H1 (cell line): ENCODE data around the gene TAOK2. TPM values are rescaled to one million over a fixed set of nuclear protein-coding genes. Genes with fewer than 3 reads are reported as not detected.

Experiments
- CTCF ChIA-PET: fragments of 300-600 bp; sonication (Branson Sonifier 250); formaldehyde crosslinking; loops from one replicate; lab custom pipeline; 2021; ENCODE audit not compliant: partially characterized antibody; lab: Charles Lee
- POLR2A ChIA-PET: fragments of 300-600 bp; sonication (Branson Sonifier 250); formaldehyde crosslinking; loops from one replicate; lab custom pipeline; 2021; ENCODE audit warnings: inconsistent platforms; ENCODE audit not compliant: partially characterized antibody; lab: Charles Lee
- DNase-seq, 2 experiments: peaks; one replicate each; pipeline versions ENCODE4 v3.0.0 to v3.0.0-alpha.2; 2010 to 2022; ENCODE audit warnings: low spot score in 2 of 2, low read depth in 1 of 2, mixed read lengths in 1 of 2
- FAIRE-seq: peaks from 2 replicates; lab custom pipeline; 2011; peaks lifted over from hg19 to GRCh38; lab: Jason Lieb, UNC
- H2AFZ ChIP-seq: 2 replicates; pipeline ENCODE4 v1.8.1; 2012; ENCODE audit warnings: low read length, inconsistent platforms
- H2AK5ac ChIP-seq: 2 replicates; pipeline ENCODE4 v1.6.1; 2013; ENCODE audit warnings: low read depth, low read length
- H2BK120ac ChIP-seq: replicated peaks from 2 replicates; pipeline ENCODE3; 2013; ENCODE audit warnings: low read depth, low read length, inconsistent platforms
- H2BK12ac ChIP-seq: 2 replicates; pipeline ENCODE4 v1.6.1; 2013; ENCODE audit warnings: low read depth, low read length
- H2BK15ac ChIP-seq: 2 replicates; pipeline ENCODE4 v1.6.1; 2013; ENCODE audit warnings: low read length
- H2BK20ac ChIP-seq: 2 replicates; pipeline ENCODE4 v1.6.1; 2013; ENCODE audit warnings: low read length
- H2BK5ac ChIP-seq: 2 replicates; pipeline ENCODE4 v1.6.1; 2013; ENCODE audit warnings: low read depth, low read length
- H3K14ac ChIP-seq: 2 replicates; pipeline ENCODE4 v1.6.1; 2013; ENCODE audit warnings: inconsistent platforms; ENCODE audit not compliant: insufficient read length
- H3K18ac ChIP-seq: 2 replicates; pipeline ENCODE4 v1.6.1; 2013; ENCODE audit warnings: low read length; ENCODE audit errors: extremely low read depth
- H3K23ac ChIP-seq: 2 replicates; pipeline ENCODE4 v1.6.1; 2013; ENCODE audit warnings: inconsistent platforms; ENCODE audit not compliant: insufficient read length
- H3K23me2 ChIP-seq: 2 replicates; pipeline ENCODE4 v1.6.1; 2013; ENCODE audit warnings: low read depth, low read length
- H3K27ac ChIP-seq: 2 replicates; pipeline ENCODE4 v1.6.1; 2011; ENCODE audit warnings: low read depth, low read length, inconsistent platforms
- H3K27me3 ChIP-seq, 4 experiments: replicated peaks in 1 of 4; 1 replicate in 1 of 4; 2 replicates in 3 of 4; pipeline versions ENCODE4 v1.6.1 to v1.8.1; 2011 to 2013; ENCODE audit warnings: low read length in 3 of 4, mild to moderate bottlenecking in 3 of 4, inconsistent platforms in 2 of 4, mixed read lengths in 2 of 4, moderate library complexity in 1 of 4; ENCODE audit not compliant: control insufficient read depth in 3 of 4, insufficient read depth in 3 of 4; ENCODE audit errors: extremely low read depth in 1 of 4
- H3K36me3 ChIP-seq, 4 experiments: 2 replicates each; pipeline versions ENCODE4 v1.6.1 to v1.8.1; 2011 to 2013; ENCODE audit warnings: mild to moderate bottlenecking in 4 of 4, low read length in 3 of 4, moderate library complexity in 2 of 4, control low read depth in 1 of 4, inconsistent platforms in 1 of 4; ENCODE audit not compliant: insufficient read depth in 4 of 4, control insufficient read depth in 2 of 4
- H3K4ac ChIP-seq: replicated peaks from 2 replicates; pipeline ENCODE3; 2013; ENCODE audit warnings: low read length, low read depth, mixed read lengths, inconsistent platforms; ENCODE audit not compliant: insufficient read length
- H3K4me1 ChIP-seq, 4 experiments: replicated peaks in 1 of 4; 1 replicate in 1 of 4; 2 replicates in 3 of 4; pipeline versions ENCODE4 v1.6.1 to v1.8.1; 2011 to 2013; ENCODE audit warnings: low read length in 3 of 4, inconsistent platforms in 2 of 4, mixed read lengths in 1 of 4; ENCODE audit not compliant: insufficient read depth in 4 of 4, control insufficient read depth in 3 of 4
- H3K4me2 ChIP-seq, 2 experiments: 2 replicates each; pipeline versions ENCODE4 v1.6.1 to v1.8.1; 2011 to 2013; ENCODE audit warnings: low read depth in 2 of 2, low read length in 2 of 2, control low read depth in 1 of 2, inconsistent platforms in 1 of 2, mild to moderate bottlenecking in 1 of 2; ENCODE audit not compliant: insufficient read depth in 1 of 2
- H3K4me3 ChIP-seq, 4 experiments: fragments of 200-600, 300-600 bp in 1 of 4; sonication (generic), shearing (Covaris generic), sonication (Bioruptor Twin) in 1 of 4; 2 replicates each; pipeline versions ENCODE4 v1.5.1 to v1.8.1; 2011 to 2016; ENCODE audit warnings: low read length in 4 of 4, low read depth in 3 of 4, control low read depth in 2 of 4, inconsistent platforms in 2 of 4, mild to moderate bottlenecking in 2 of 4, mixed read lengths in 1 of 4, moderate library complexity in 1 of 4; ENCODE audit not compliant: insufficient read depth in 2 of 4; ENCODE audit errors: extremely low read depth in 1 of 4
- H3K56ac ChIP-seq: replicated peaks from 2 replicates; pipeline ENCODE3; 2013; ENCODE audit warnings: low read depth, mild to moderate bottlenecking, mixed read lengths, low read length, inconsistent platforms; ENCODE audit not compliant: insufficient read length
- H3K79me1 ChIP-seq: 2 replicates; pipeline ENCODE4 v1.6.1; 2013; ENCODE audit warnings: low read depth, low read length, control low read depth
- H3K79me2 ChIP-seq, 2 experiments: 2 replicates each; pipeline versions ENCODE4 v1.6.1 to v1.8.1; 2012 to 2013; ENCODE audit warnings: low read length in 2 of 2, mild to moderate bottlenecking in 2 of 2, inconsistent platforms in 1 of 2; ENCODE audit not compliant: insufficient read depth in 2 of 2, control insufficient read depth in 1 of 2
- H3K9ac ChIP-seq, 4 experiments: replicated peaks in 1 of 4; 1 replicate in 1 of 4; 2 replicates in 3 of 4; pipeline versions ENCODE4 v1.6.1 to v1.8.1; 2011 to 2013; ENCODE audit warnings: low read depth in 3 of 4, low read length in 3 of 4, control low read depth in 2 of 4, mild to moderate bottlenecking in 2 of 4, moderate library complexity in 2 of 4, inconsistent platforms in 1 of 4; ENCODE audit errors: extremely low read depth in 1 of 4
- H3K9me3 ChIP-seq, 2 experiments: 2 replicates each; pipeline versions ENCODE4 v1.6.1 to v1.8.1; 2012 to 2013; ENCODE audit warnings: mild to moderate bottlenecking in 2 of 2, moderate library complexity in 2 of 2, control low read depth in 1 of 2, inconsistent platforms in 1 of 2, low read depth in 1 of 2, low read length in 1 of 2, mixed read lengths in 1 of 2; ENCODE audit not compliant: insufficient read depth in 2 of 2
- H4K20me1 ChIP-seq, 2 experiments: replicated peaks in 1 of 2; 2 replicates each; pipeline versions ENCODE3 to v1.8.1; 2011 to 2013; ENCODE audit warnings: inconsistent platforms in 2 of 2, low read length in 2 of 2, mild to moderate bottlenecking in 1 of 2; ENCODE audit not compliant: insufficient read depth in 2 of 2, control insufficient read depth in 1 of 2
- H4K5ac ChIP-seq: 2 replicates; pipeline ENCODE4 v1.6.1; 2013; ENCODE audit warnings: low read length, low read depth, mixed read lengths, inconsistent platforms; ENCODE audit not compliant: insufficient read length
- H4K8ac ChIP-seq: 2 replicates; pipeline ENCODE4 v1.8.0; 2013; ENCODE audit warnings: mild to moderate bottlenecking, moderate library complexity, low read length, inconsistent platforms; ENCODE audit not compliant: insufficient read depth; ENCODE audit errors: extremely low read depth
- H4K91ac ChIP-seq: replicated peaks from 2 replicates; pipeline ENCODE3; 2013; ENCODE audit warnings: low read length, mixed read lengths, inconsistent platforms; ENCODE audit not compliant: insufficient read length
- BACH1 ChIP-seq: IDR thresholded peaks from 2 replicates; pipeline ENCODE4 v1.6.1; 2012; ENCODE audit warnings: low read length, improper control_type of control experiment
- BRCA1 ChIP-seq: IDR thresholded peaks from 2 replicates; pipeline ENCODE4 v1.6.1; 2012; ENCODE audit warnings: low read depth, low read length, improper control_type of control experiment
- JUND ChIP-seq: IDR thresholded peaks from 2 replicates; pipeline ENCODE4 v1.6.1; 2011; ENCODE audit warnings: mild to moderate bottlenecking, improper control_type of control experiment, low read length
- POLR2A ChIP-seq, 2 experiments: IDR thresholded peaks; 1 replicate in 1 of 2; 2 replicates in 1 of 2; pipeline ENCODE4 v1.6.1; 2011; ENCODE audit warnings: low read depth in 2 of 2, low read length in 2 of 2, mild to moderate bottlenecking in 2 of 2; ENCODE audit errors: control extremely low read depth in 1 of 2
- RXRA ChIP-seq: IDR thresholded peaks from 2 replicates; pipeline ENCODE4 v1.6.1; 2011; ENCODE audit warnings: low read depth, mild to moderate bottlenecking, low read length, moderate library complexity; ENCODE audit not compliant: insufficient read depth
- TAF7 ChIP-seq: optimal IDR thresholded peaks from 2 replicates; pipeline ENCODE3; 2011; ENCODE audit warnings: low read depth, mild to moderate bottlenecking, inconsistent platforms, low read length, moderate library complexity, borderline replicate concordance
- WGBS, 2 experiments: shearing (Covaris generic) in 1 of 2; methylation state at CpG; one replicate each; pipeline versions ENCODE4 v1.1.6 to v1.1.7; 2013 to 2015; ENCODE audit warnings: low lambda C conversion rate in 2 of 2, mixed read lengths in 2 of 2, inconsistent platforms in 1 of 2, low coverage in 1 of 2, missing lambda C conversion rate in 1 of 2; ENCODE audit not compliant: insufficient replicate concordance in 2 of 2, insufficient coverage in 1 of 2, insufficient read length in 1 of 2; ENCODE audit errors: extremely low coverage in 1 of 2, missing lambda C conversion rate in 1 of 2; 5-methylcytosine and 5-hydroxymethylcytosine counted together
- polyA plus RNA-seq, 7 experiments: library from polyadenylated mRNA; depleted of rRNA in 3 of 7; stranded (reverse) in 5 of 7; unstranded in 2 of 7; fragments of >200 nt in 5 of 7; fragments of 200-250 nt in 2 of 7; gene quantifications; 1 replicate in 5 of 7; 2 replicates in 1 of 7; 4 replicates in 1 of 7; pipeline versions ENCODE4 v1.2.1 to v1.2.3, GENCODE V29; 2011 to 2013; ENCODE audit warnings: missing spikeins in 2 of 7, mixed read lengths in 2 of 7
- total RNA-seq: library from RNA; stranded (reverse); fragmentation: NEBNext Ultra II Directional; extraction: Animal tissue kit (Norgen Biotek cat#: 25700); gene quantifications from 2 replicates; pipeline ENCODE4 v1.2.1, GENCODE V29; 2021

The TAOK2 gene
- total and polyA plus RNA-seq, 2 of the 8 experiments (the other 6 are each of a cell fraction or from before 2014, with no cell fraction given), result 13.5 to 32.6 TPM

DNA sequence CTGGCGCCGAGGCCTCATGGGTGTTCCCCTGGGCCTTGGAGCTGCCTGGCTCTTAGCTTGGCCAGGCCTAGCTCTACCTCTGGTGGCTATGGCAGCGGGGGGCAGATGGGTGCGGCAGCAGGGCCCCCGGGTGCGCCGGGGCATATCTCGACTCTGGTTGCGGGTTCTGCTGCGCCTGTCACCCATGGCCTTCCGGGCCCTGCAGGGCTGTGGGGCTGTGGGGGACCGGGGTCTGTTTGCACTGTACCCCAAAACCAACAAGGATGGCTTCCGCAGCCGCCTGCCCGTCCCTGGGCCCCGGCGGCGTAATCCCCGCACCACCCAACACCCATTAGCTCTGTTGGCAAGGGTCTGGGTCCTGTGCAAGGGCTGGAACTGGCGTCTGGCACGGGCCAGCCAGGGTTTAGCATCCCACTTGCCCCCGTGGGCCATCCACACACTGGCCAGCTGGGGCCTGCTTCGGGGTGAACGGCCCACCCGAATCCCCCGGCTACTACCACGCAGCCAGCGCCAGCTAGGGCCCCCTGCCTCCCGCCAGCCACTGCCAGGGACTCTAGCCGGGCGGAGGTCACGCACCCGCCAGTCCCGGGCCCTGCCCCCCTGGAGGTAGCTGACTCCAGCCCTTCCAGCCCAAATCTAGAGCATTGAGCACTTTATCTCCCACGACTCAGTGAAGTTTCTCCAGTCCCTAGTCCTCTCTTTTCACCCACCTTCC lies 13.9 kb downstream of the TAOK2 start:
- POLR2A ChIA-PET, result interaction anchor here (2.7 kb wide), 1 partner anchor 14 kb away, joined by 14 read pairs; the partner anchor contains the start of gene TAOK2
- no peak overlapping the region for H3K4me3 ChIP-seq

More for the DNA sequence above, 13.9 kb downstream of the TAOK2 start:
- H2BK15ac ChIP-seq, result no peak overlapping the region
- no peak overlapping the region for H4K8ac ChIP-seq
- WGBS, 2 experiments, result 95% methylated on average over 32 of the region's 35 CpGs; no CpG with 5 or more reads in 1 of the 2 experiments
- H4K20me1 ChIP-seq, result no peaks in the 10 kb centered on the region
- no peaks in the 10 kb centered on the region for H3K79me2 ChIP-seq
- no peak overlapping the region for H3K18ac ChIP-seq
- no peak overlapping the region for H3K9ac ChIP-seq
- no peak overlapping the region for H2BK5ac ChIP-seq
- H2AK5ac ChIP-seq, result no peak overlapping the region
- H3K27ac ChIP-seq, result no peak overlapping the region
- no peak overlapping the region for H2BK120ac ChIP-seq
- no peak overlapping the region for H3K23ac ChIP-seq
- no peaks in the 10 kb centered on the region for H3K27me3 ChIP-seq
- H2BK20ac ChIP-seq, result no peak overlapping the region
- DNase-seq, result no peak
- TF ChIP-seq TAF7, result no peak
- TF ChIP-seq RXRA, result no peak
- no peak for TF ChIP-seq BACH1
- TF ChIP-seq JUND, result no peak
- TF ChIP-seq BRCA1, result no peak
- TF ChIP-seq POLR2A (IDR thresholded peaks at IDR 0.05; ENCODE audit: control extremely low read depth in 1 of 2, low read depth in 2 of 2, low read length in 2 of 2), result no peak
- no peaks in the 10 kb centered on the region for H3K79me1 ChIP-seq
- H2AFZ ChIP-seq, result no peak overlapping the region
- no peak overlapping the region for H4K91ac ChIP-seq
- H3K4me2 ChIP-seq, result no peak overlapping the region
- no peak overlapping the region for H3K4ac ChIP-seq
- CTCF ChIA-PET, result interaction anchor here (0.9 to 2.0 kb wide), 6 partner anchors 12 to 68 kb away, joined by 3 to 7 read pairs (median 3); partner anchors contain the start of gene TLCD3B
- H4K5ac ChIP-seq, result no peak overlapping the region
- FAIRE-seq, result no peak
- no peak overlapping the region for H3K14ac ChIP-seq
- H2BK12ac ChIP-seq, result no peak overlapping the region
- H3K23me2 ChIP-seq, result no peaks in the 10 kb centered on the region
- H3K36me3 ChIP-seq, result peaks cover 11 to 58% (median 46%) of the 10 kb centered on the region in 4 experiments
- H3K4me1 ChIP-seq, result no peaks in the 10 kb centered on the region
- H3K9me3 ChIP-seq, result no peaks in the 10 kb centered on the region
- H3K56ac ChIP-seq, result no peak overlapping the region
